ENCODE results near the gene TMEM119.

TMEM119 gene

DNA sequence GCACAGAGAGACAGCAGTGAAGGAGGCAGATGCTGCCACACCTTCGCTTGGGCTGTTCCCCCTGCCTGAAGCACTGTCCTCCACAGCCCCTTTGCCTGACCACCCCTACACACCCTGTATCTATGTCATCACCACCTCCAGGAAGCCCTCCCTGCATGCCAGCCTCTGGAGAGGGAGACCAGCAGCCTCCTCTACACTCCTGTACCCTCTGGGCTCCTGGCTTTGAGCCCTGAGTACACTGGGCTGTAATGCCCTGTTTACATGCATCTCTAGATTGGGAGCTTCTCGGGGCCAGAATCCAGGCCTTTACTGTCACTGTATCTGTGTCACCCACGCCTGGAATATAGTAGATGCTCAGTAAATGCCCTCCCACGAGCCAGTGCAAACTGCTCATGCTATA lies 5.9 kb upstream of the TMEM119 start:
- ChIA-PET POLR2A (no interaction called here), CTCF (interaction anchor here (0.6 to 2.3 kb wide), 4 partner anchors 9 to 509 kb away, joined by 3 to 15 read pairs (median 6); no protein-coding TSS in a partner anchor)
- no peak for DNase-seq (ENCODE audit: extremely low spot score)
- TF ChIP-seq, protein P1, sequence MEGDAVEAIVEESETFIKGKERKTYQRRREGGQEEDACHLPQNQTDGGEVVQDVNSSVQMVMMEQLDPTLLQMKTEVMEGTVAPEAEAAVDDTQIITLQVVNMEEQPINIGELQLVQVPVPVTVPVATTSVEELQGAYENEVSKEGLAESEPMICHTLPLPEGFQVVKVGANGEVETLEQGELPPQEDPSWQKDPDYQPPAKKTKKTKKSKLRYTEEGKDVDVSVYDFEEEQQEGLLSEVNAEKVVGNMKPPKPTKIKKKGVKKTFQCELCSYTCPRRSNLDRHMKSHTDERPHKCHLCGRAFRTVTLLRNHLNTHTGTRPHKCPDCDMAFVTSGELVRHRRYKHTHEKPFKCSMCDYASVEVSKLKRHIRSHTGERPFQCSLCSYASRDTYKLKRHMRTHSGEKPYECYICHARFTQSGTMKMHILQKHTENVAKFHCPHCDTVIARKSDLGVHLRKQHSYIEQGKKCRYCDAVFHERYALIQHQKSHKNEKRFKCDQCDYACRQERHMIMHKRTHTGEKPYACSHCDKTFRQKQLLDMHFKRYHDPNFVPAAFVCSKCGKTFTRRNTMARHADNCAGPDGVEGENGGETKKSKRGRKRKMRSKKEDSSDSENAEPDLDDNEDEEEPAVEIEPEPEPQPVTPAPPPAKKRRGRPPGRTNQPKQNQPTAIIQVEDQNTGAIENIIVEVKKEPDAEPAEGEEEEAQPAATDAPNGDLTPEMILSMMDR (IDR thresholded peaks at IDR 0.05; ENCODE audit: control extremely low read depth, extremely low read depth, low read depth, missing control alignments) = no peak

DNA sequence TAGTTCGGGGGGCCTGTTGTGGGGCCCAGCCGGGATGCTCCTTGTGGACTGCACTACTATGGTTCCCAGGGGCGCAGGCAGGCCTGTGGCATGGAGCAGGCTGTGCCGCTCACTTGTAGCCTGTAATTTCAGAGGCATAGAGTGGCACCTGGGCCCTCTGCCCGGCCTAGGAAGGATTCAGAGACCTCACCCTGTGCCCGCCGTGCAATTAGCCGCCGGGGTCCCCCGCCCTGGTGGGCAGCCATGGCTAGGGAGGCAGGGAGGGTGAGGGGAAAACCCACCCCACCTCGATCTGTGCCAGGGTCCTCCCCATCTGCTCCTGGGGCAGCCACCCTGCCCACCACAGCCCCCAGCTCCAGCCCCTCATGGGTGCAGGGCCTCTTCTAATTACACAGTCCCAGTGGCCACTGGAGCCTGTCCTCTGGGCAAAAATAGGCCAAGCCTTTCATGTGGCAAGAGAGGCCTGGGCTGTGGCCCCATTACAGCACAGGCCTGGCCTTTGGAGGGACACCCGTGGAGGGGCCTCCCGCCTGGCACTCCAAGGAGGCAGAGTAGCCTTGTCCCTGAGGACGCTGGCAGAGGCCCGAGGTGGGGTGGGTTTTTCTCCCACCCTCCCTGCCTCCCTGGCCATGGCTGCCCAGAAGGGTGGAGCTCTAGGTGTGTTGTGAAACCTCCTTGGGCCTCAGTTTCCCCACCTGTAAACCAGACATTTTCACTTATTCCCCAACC lies 5.3 kb upstream of the TMEM119 start:
- ChIA-PET CTCF (interaction anchor here (0.6 to 2.3 kb wide), 3 partner anchors 10 to 509 kb away, joined by 3 to 15 read pairs (median 3); no protein-coding TSS in a partner anchor), POLR2A (no interaction called here)
- TF ChIP-seq, protein P1 (IDR thresholded peaks at IDR 0.05; ENCODE audit: control extremely low read depth, extremely low read depth, low read depth, missing control alignments) = no peak
- DNase-seq (ENCODE audit: extremely low spot score) = no peak

DNA sequence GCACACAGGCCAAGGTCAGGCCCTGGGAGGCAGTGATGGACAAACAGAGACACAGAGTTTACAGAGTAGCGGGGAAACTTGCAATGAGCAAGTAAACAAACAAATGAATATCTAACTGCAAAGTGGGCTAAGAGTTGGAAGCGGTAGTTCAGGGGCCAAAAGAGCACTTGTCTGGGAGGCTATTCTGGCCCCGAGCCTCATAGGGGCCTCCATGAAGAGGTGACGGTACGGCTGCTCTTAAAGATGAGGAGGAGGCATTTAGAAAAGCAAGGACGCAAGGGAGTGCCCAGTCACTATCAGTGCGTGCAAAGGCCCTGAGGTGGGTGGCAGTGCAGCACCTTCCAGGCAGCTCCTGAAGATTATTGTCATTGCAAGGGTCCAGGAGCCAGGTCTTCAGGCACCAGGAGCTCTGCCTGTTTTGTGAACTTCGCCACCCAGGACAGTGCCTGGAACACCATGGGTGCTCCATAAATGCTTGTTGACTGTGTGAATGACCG lies 4.4 kb upstream of the TMEM119 start:
- ChIA-PET CTCF (no interaction called here), POLR2A (no interaction called here)
- no peak for DNase-seq (ENCODE audit: extremely low spot score)
- TF ChIP-seq, protein P1 (IDR thresholded peaks at IDR 0.05; ENCODE audit: control extremely low read depth, extremely low read depth, low read depth, missing control alignments) = no peak

DNA sequence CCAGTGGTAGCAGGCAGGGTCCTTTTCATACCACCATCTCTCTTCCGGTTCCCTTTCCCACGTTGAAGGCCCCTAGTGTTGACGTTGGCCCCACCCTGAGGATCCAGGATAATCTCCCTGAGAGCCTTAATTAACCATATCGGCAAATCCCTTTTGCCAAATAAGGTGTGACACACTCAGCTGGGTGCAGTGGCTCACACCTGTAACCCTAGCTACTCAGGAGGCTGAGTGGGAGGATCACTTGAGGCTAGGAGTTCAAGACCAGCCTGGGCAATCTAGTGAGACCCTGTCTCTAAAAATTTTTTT lies 2.8 kb upstream of the TMEM119 start:
- CTCF ChIA-PET = interaction anchor here (1.0 to 1.8 kb wide), 7 partner anchors 12 to 30 kb away, joined by 3 to 6 read pairs (median 3); no protein-coding TSS in a partner anchor
- no peak for DNase-seq (ENCODE audit: extremely low spot score)
- TF ChIP-seq, protein P1 (IDR thresholded peaks at IDR 0.05; ENCODE audit: control extremely low read depth, extremely low read depth, low read depth, missing control alignments) = no peak
- POLR2A ChIA-PET = no interaction called here

DNA sequence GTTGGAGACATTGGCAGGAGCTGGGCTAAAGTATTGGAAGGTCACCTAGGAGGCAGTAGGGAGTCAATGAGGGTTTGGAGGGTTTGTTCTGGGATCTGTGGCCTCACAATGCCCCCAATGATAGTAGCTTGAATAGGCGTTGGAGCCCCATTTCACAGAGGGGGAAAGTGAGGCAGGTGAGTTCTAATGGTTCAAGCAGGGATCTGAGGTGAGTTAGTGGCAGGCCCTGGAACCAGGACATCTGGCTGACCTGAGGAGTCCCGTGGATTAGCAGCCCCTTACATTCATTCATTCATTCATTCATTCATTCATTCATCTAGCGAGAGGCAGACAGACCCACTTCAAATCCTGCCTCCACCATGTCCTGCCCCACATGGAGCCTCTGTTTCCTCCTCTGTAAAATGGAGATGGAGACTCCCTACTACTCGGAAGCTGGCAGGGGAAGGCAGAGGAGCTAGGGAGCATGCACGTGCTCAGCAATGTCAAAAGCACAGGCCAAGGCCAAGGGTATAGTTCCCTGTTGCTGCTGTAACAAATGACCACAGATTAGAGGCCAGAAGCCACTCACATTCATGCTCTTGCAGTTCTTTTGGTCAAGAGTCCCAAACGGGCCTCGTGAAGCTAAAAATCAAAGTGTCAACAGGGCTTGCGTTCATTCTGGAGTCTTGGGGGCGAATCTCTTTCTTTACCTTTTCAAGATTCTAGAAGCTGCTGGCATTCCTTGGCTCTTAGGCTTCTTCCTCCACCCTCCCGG lies 2.2 kb upstream of the TMEM119 start:
- ChIA-PET POLR2A (no interaction called here), CTCF (interaction anchor here (1.0 to 1.8 kb wide), 8 partner anchors 8 to 30 kb away, joined by 3 to 6 read pairs (median 3); no protein-coding TSS in a partner anchor)
- no peak for DNase-seq (ENCODE audit: extremely low spot score)
- TF ChIP-seq, protein P1 (IDR thresholded peaks at IDR 0.05; ENCODE audit: control extremely low read depth, extremely low read depth, low read depth, missing control alignments) = no peak

DNA sequence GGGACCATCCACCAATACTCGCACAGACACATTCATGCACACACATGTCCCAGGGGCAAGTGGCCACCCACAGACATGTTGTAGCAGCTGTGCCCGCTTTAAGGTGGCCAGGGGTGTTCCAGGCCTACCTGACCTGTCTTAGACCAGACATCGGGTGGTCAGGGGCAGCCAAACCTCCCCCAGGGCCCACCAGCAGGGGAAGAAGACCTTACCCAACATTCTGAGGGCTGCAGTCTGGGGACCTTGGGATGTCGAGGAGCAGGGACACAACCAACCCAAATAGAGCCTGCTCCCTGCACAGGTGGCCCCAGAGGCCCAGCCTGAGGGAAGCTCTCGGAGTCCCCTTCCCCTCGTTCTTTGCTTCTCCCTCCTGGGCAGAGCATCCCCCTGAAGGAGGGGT lies 1.7 kb upstream of the TMEM119 start:
- CTCF ChIA-PET = interaction anchor here (1.0 to 1.8 kb wide), 5 partner anchors 9 to 29 kb away, joined by 3 to 4 read pairs (median 3); no protein-coding TSS in a partner anchor
- TF ChIP-seq, protein P1 (IDR thresholded peaks at IDR 0.05; ENCODE audit: control extremely low read depth, extremely low read depth, low read depth, missing control alignments) = no peak
- POLR2A ChIA-PET = no interaction called here
- no peak for DNase-seq (ENCODE audit: extremely low spot score)
